WTC11 (cell line): ENCODE data around the gene DUOX2. TPM values are rescaled to one million over a fixed set of nuclear protein-coding genes. Genes with fewer than 3 reads are reported as not detected.

Experiments
- ATAC-seq: fragments of 200-7000 bp; cut with Tn5 transposase; 2 replicates; pipeline ENCODE4 v1.10.0; 2021; ENCODE audit warnings: mild to moderate bottlenecking, moderate library complexity
- CTCF ChIA-PET: fragments of 300-600 bp; sonication (Branson Sonifier 250); formaldehyde crosslinking; loops from one replicate; lab custom pipeline; 2021; ENCODE audit warnings: antibody characterized with exemption; lab: Charles Lee
- POLR2A ChIA-PET: fragments of 350-600 bp; sonication (Branson Sonifier 250); formaldehyde crosslinking; loops from one replicate; lab custom pipeline; 2021; ENCODE audit warnings: antibody characterized with exemption; lab: Charles Lee
- DNase-seq: peaks from one replicate; pipeline ENCODE4 v3.0.0; 2021; ENCODE audit warnings: low spot score
- H3K27ac Mint-ChIP-seq: 2 replicates; pipeline ENCODE4 v1.8.0; 2021; ENCODE audit warnings: mixed read lengths
- H3K27me3 Mint-ChIP-seq: 2 replicates; pipeline ENCODE4 v1.8.0; 2021; ENCODE audit warnings: low read depth, mild to moderate bottlenecking, moderate library complexity, mixed read lengths
- H3K36me3 Mint-ChIP-seq: 2 replicates; pipeline ENCODE4 v1.8.0; 2021; ENCODE audit warnings: mixed read lengths
- H3K4me1 Mint-ChIP-seq: 2 replicates; pipeline ENCODE4 v1.8.0; 2022; ENCODE audit warnings: mixed read lengths
- H3K4me3 Mint-ChIP-seq: 2 replicates; pipeline ENCODE4 v1.8.0; 2021; ENCODE audit warnings: mild to moderate bottlenecking, moderate library complexity, mixed read lengths
- H3K9me3 Mint-ChIP-seq: 2 replicates; pipeline ENCODE4 v1.8.0; 2021; ENCODE audit warnings: mixed read lengths
- AR ChIP-seq: fragments of 250-450 bp; sonication (Bioruptor Pico); IDR thresholded peaks from 2 replicates; pipeline ENCODE4 v1.9.0; 2021; ENCODE audit warnings: mild to moderate bottlenecking
- E2F1 ChIP-seq: sonication (generic); formaldehyde crosslinking; IDR thresholded peaks from 2 replicates; pipeline ENCODE4 v1.8.0; 2022; ENCODE audit warnings: mild to moderate bottlenecking, missing genetic modification reagents
- FOXJ3 ChIP-seq: sonication (generic); formaldehyde crosslinking; IDR thresholded peaks from 2 replicates; pipeline ENCODE4 v1.9.0; 2021; ENCODE audit warnings: missing genetic modification reagents, mild to moderate bottlenecking, borderline replicate concordance
- FOXP4 ChIP-seq: sonication (generic); formaldehyde crosslinking; IDR thresholded peaks from 2 replicates; pipeline ENCODE4 v1.8.0; 2022; ENCODE audit warnings: mild to moderate bottlenecking, missing genetic modification reagents
- GABPB1 ChIP-seq: sonication (generic); formaldehyde crosslinking; IDR thresholded peaks from 2 replicates; pipeline ENCODE4 v1.8.1; 2023; ENCODE audit warnings: mild to moderate bottlenecking, missing genetic modification reagents
- KAT7 ChIP-seq: sonication (generic); formaldehyde crosslinking; IDR thresholded peaks from 2 replicates; pipeline ENCODE4 v1.8.1; 2023; ENCODE audit warnings: missing genetic modification reagents, mild to moderate bottlenecking, borderline replicate concordance
- NFATC4 ChIP-seq: fragments of 250-450 bp; sonication (Bioruptor Pico); IDR thresholded peaks from 2 replicates; pipeline ENCODE4 v1.9.0; 2021; ENCODE audit warnings: mild to moderate bottlenecking
- NFYB ChIP-seq: sonication (generic); formaldehyde crosslinking; conservative IDR thresholded peaks from 2 replicates; pipeline ENCODE4 v1.8.0; 2022; ENCODE audit warnings: low read depth, missing genetic modification reagents
- NR3C1 ChIP-seq: sonication (generic); formaldehyde crosslinking; conservative IDR thresholded peaks from 2 replicates; pipeline ENCODE4 v1.8.1; 2023; ENCODE audit warnings: low read depth, mild to moderate bottlenecking, missing genetic modification reagents
- PRRX2 ChIP-seq: fragments of 250-450 bp; sonication (Bioruptor Pico); IDR thresholded peaks from 2 replicates; pipeline ENCODE4 v1.8.0; 2021; ENCODE audit warnings: mild to moderate bottlenecking
- RELA ChIP-seq: sonication (generic); formaldehyde crosslinking; IDR thresholded peaks from 2 replicates; pipeline ENCODE4 v1.8.1; 2022; ENCODE audit warnings: missing genetic modification reagents, mild to moderate bottlenecking, borderline replicate concordance
- SP1 ChIP-seq: sonication (generic); formaldehyde crosslinking; conservative IDR thresholded peaks from 2 replicates; pipeline ENCODE4 v1.8.1; 2022; ENCODE audit warnings: missing genetic modification reagents
- USF2 ChIP-seq: sonication (generic); formaldehyde crosslinking; IDR thresholded peaks from 2 replicates; pipeline ENCODE4 v1.8.1; 2023; ENCODE audit warnings: mild to moderate bottlenecking, missing genetic modification reagents, moderate library complexity
- ZNF416 ChIP-seq: fragments of 250-450 bp; sonication (Bioruptor Pico); IDR thresholded peaks from 2 replicates; pipeline ENCODE4 v1.9.0; 2021; ENCODE audit warnings: mild to moderate bottlenecking, inconsistent platforms
- total RNA-seq: library from RNA; stranded (reverse); gene quantifications from 3 replicates; pipeline ENCODE4 v1.2.3, GENCODE V29; 2021
- TF ChIP-seq, protein P1 (sequence below): sonication (generic); formaldehyde crosslinking; conservative IDR thresholded peaks from 2 replicates; pipeline ENCODE4 v1.8.1; 2023; ENCODE audit warnings: mild to moderate bottlenecking, low read depth, missing genetic modification reagents, moderate library complexity
- TF ChIP-seq, protein P2 (sequence below): sonication (generic); formaldehyde crosslinking; conservative IDR thresholded peaks from 2 replicates; pipeline ENCODE4 v1.8.1; 2022; ENCODE audit warnings: mild to moderate bottlenecking, missing genetic modification reagents
- TF ChIP-seq, protein P3 (sequence below): fragments of 250-450 bp; sonication (Bioruptor Pico); IDR thresholded peaks from 2 replicates; pipeline ENCODE4 v1.8.0; 2021; ENCODE audit warnings: mild to moderate bottlenecking

Gene DUOX2
- total RNA-seq, 1 experiment from 2014 or later: 0.13 TPM

GRCh38 chr15:45134682-45135604 is 21.0 kb upstream of the DUOX2 start (continued):
- TF ChIP-seq ZNF416 (CRISPR knock-in tag) (0 out of 2 replicates have a peak, but pooled peaks have one; percentile 44), KAT7 (CRISPR knock-in tag) (0 out of 2 replicates have a peak, but pooled peaks have one; percentile 47), FOXP4 (peak; percentile 81; the same call in 1 of the 2 replicates), USF2 (CRISPR knock-in tag) (peak; percentile 47)

GRCh38 chr15:45134046-45134445 is 20.1 kb upstream of the DUOX2 start:
- ChIA-PET CTCF (interaction anchor here (1.6 to 11.0 kb wide), 4 partner anchors 8 to 29 kb away, joined by 5 to 231 read pairs (median 14); partner anchors contain the start of genes DUOX2 and DUOXA2), POLR2A (no interaction called here)
- ATAC-seq (no peak), DNase-seq (no peak)
- Mint-ChIP-seq H3K27ac (no peak overlapping the region), H3K4me3 (no peak overlapping the region), H3K4me1 (peaks cover 12% of the 10 kb centered on the region), H3K9me3 (no peaks in the 10 kb centered on the region), H3K27me3 (peaks cover 89% of the 10 kb centered on the region), H3K36me3 (no peaks in the 10 kb centered on the region)
- TF ChIP-seq FOXJ3 (no peak), SP1 (CRISPR knock-in tag) (no peak), PRRX2 (no peak), GABPB1 (no peak), NFYB (CRISPR knock-in tag) (no peak), RELA (CRISPR knock-in tag) (no peak), USF2 (CRISPR knock-in tag) (no peak)
- TF ChIP-seq, protein P1, sequence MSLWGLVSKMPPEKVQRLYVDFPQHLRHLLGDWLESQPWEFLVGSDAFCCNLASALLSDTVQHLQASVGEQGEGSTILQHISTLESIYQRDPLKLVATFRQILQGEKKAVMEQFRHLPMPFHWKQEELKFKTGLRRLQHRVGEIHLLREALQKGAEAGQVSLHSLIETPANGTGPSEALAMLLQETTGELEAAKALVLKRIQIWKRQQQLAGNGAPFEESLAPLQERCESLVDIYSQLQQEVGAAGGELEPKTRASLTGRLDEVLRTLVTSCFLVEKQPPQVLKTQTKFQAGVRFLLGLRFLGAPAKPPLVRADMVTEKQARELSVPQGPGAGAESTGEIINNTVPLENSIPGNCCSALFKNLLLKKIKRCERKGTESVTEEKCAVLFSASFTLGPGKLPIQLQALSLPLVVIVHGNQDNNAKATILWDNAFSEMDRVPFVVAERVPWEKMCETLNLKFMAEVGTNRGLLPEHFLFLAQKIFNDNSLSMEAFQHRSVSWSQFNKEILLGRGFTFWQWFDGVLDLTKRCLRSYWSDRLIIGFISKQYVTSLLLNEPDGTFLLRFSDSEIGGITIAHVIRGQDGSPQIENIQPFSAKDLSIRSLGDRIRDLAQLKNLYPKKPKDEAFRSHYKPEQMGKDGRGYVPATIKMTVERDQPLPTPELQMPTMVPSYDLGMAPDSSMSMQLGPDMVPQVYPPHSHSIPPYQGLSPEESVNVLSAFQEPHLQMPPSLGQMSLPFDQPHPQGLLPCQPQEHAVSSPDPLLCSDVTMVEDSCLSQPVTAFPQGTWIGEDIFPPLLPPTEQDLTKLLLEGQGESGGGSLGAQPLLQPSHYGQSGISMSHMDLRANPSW (CRISPR knock-in tag): no peak
- TF ChIP-seq, protein P2, sequence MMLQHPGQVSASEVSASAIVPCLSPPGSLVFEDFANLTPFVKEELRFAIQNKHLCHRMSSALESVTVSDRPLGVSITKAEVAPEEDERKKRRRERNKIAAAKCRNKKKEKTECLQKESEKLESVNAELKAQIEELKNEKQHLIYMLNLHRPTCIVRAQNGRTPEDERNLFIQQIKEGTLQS (CRISPR knock-in tag): no peak
- TF ChIP-seq, all 79 proteins: peak for 0

GRCh38 chr15:45133561-45133920 is 19.6 kb upstream of the DUOX2 start:
- H3K9me3 Mint-ChIP-seq: no peaks in the 10 kb centered on the region
- peaks cover 12% of the 10 kb centered on the region for H3K4me1 Mint-ChIP-seq
- H3K4me3 Mint-ChIP-seq: no peak overlapping the region
- ChIA-PET POLR2A (no interaction called here), CTCF (interaction anchor here (1.8 to 11.0 kb wide), 2 partner anchors 19 to 29 kb away, joined by 12 to 231 read pairs; partner anchors contain the start of genes DUOX2 and DUOXA2)
- DNase-seq: no peak
- peaks cover 91% of the 10 kb centered on the region for H3K27me3 Mint-ChIP-seq
- no peaks in the 10 kb centered on the region for H3K36me3 Mint-ChIP-seq
- H3K27ac Mint-ChIP-seq: no peak overlapping the region
- no peak for ATAC-seq
- TF ChIP-seq E2F1 (no peak), NR3C1 (CRISPR knock-in tag) (no peak), NFATC4 (CRISPR knock-in tag) (no peak), RELA (CRISPR knock-in tag) (no peak), AR (CRISPR knock-in tag) (no peak)
- TF ChIP-seq, protein P3, sequence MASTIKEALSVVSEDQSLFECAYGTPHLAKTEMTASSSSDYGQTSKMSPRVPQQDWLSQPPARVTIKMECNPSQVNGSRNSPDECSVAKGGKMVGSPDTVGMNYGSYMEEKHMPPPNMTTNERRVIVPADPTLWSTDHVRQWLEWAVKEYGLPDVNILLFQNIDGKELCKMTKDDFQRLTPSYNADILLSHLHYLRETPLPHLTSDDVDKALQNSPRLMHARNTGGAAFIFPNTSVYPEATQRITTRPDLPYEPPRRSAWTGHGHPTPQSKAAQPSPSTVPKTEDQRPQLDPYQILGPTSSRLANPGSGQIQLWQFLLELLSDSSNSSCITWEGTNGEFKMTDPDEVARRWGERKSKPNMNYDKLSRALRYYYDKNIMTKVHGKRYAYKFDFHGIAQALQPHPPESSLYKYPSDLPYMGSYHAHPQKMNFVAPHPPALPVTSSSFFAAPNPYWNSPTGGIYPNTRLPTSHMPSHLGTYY (CRISPR knock-in tag): no peak
